ENCODE measurements around the gene DOK3. TPM values are rescaled to one million over a fixed set of nuclear protein-coding genes. Genes with fewer than 3 reads are reported as not detected.

DOK3 gene
- total RNA-seq, 1 donor from 2014 or later, result 5.7 TPM

DNA sequence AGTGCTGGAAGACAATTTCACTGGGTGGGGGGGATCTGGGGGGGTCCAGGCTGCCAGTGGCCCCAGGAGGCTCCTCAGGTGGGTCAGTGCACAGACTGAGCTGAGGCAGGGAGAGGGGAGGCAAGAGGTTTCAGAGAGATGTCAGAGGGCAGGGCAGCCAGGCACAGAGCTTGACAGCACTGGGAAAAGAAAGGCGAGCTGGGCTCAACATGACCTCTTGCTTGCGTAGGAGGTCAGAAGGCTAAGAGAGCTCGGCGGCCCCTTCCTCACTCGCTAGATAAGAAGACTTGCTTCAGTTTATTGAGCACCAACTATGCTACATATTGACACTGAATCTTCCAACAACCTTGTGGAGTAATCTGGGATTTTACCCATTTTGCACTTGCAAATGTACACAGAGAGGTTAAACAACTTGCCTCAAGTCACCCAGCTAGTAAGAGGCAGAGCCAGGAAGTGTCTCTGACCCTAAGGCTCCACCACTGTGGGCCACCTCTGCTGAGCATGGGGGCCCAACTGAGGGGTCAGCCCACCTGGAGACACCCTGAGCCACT lies 15.8 kb downstream of the DOK3 start:
- H3K9ac ChIP-seq (ENCODE audit: low read depth in 1 of 3, low read length in 3 of 3), result peak overlapping the region in 2 of 3 donors; percentile 7 to 97
- H3K4me1 ChIP-seq (ENCODE audit: control insufficient read depth in 3 of 3, insufficient read depth in 3 of 3, low read length in 3 of 3), result peaks cover 46 to 77% (median 63%) of the 10 kb centered on the region in 3 donors
- H3K27me3 ChIP-seq (ENCODE audit: control insufficient read depth in 3 of 3, insufficient read depth in 3 of 3, low read length in 3 of 3), result no peaks in the 10 kb centered on the region
- H3K36me3 ChIP-seq (ENCODE audit: control insufficient read depth in 3 of 3, insufficient read depth in 3 of 3, low read length in 3 of 3), result peaks cover 38 to 53% (median 49%) of the 10 kb centered on the region in 3 donors
- H3K4me3 ChIP-seq (ENCODE audit: low read length in 3 of 3), result no peak overlapping the region
- H3K27ac ChIP-seq (ENCODE audit: low read depth, low read length), result peak overlapping the region; percentile 99
- H3K9me3 ChIP-seq (ENCODE audit: control insufficient read depth in 3 of 3, low read length in 3 of 3), result no peaks in the 10 kb centered on the region

DNA sequence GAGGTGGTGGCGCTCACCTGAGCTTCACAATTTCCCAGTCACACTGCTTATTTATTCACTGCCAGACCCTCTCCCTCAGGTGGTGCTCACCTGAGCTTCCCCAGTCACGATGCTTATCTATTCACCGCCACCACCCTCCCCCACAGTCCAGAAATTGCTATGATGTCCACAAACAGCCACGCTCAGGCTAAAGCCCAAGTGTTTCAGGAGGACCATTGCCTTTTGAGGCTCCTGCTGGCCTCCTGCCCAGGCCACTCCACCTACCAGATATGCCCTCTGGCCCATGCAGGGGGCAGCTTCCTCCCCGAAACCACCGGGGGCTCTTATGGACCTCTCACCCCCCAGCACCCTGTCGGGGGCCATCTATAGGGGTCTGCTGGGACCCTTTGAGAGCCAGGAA lies 16.8 kb downstream of the DOK3 start:
- Histone ChIP-seq H3K4me1 (ENCODE audit: control insufficient read depth in 3 of 3, insufficient read depth in 3 of 3, low read length in 3 of 3) (peaks cover 46 to 67% (median 55%) of the 10 kb centered on the region in 3 donors), H3K27me3 (ENCODE audit: control insufficient read depth in 3 of 3, insufficient read depth in 3 of 3, low read length in 3 of 3) (no peaks in the 10 kb centered on the region), H3K4me3 (ENCODE audit: low read length in 3 of 3) (no peak overlapping the region), H3K27ac (ENCODE audit: low read depth, low read length) (peak overlapping the region; percentile 99), H3K9me3 (ENCODE audit: control insufficient read depth in 3 of 3, low read length in 3 of 3) (no peaks in the 10 kb centered on the region), H3K36me3 (ENCODE audit: control insufficient read depth in 3 of 3, insufficient read depth in 3 of 3, low read length in 3 of 3) (peaks cover 45 to 61% (median 57%) of the 10 kb centered on the region in 3 donors), H3K9ac (ENCODE audit: low read depth in 1 of 3, low read length in 3 of 3) (peak overlapping the region in 2 of 3 donors; percentile 8 to 97)

DNA sequence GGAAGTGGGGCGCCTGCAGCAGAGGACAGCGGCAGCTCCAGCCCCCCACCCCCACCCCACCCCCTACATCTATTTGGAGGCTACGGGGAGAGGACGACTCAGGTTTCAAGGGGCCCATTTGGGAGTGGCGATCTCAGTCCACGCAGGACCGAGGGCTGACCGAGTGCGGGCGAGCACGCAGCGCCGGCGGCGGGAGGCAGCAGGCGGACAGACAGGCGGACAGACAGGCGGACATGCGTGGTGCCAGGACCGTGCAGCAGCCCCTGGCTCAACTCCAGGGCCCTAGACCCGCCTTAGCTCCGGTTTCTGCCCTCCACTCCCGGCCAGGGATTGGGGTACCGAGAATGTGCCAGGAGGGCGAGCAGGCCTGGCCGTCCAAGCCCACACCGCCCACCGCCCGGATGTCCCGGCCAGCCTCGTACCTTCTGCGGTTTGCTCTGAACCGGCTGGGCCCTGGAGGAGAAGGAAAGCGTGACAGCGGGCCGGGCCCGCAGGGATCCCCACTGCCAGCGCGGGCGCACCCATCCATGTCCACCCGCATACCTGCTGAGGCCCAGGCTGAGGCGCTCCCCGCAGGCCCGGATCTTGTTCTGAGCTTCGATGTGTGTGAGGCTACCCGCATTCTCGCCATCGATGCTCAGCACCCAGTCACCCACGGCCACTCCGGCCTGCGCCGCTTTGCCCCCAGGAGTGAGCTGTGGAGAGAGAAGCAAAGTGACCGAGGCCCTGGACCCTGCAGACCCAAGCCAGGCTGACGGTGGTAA lies 17.5 kb downstream of the DOK3 start:
- Histone ChIP-seq H3K27ac (ENCODE audit: low read depth, low read length) (peak overlapping the region; percentile 99), H3K9me3 (ENCODE audit: control insufficient read depth in 3 of 3, low read length in 3 of 3) (no peaks in the 10 kb centered on the region), H3K27me3 (ENCODE audit: control insufficient read depth in 3 of 3, insufficient read depth in 3 of 3, low read length in 3 of 3) (no peaks in the 10 kb centered on the region), H3K4me1 (ENCODE audit: control insufficient read depth in 3 of 3, insufficient read depth in 3 of 3, low read length in 3 of 3) (peaks cover 46 to 64% (median 54%) of the 10 kb centered on the region in 3 donors), H3K36me3 (ENCODE audit: control insufficient read depth in 3 of 3, insufficient read depth in 3 of 3, low read length in 3 of 3) (peaks cover 52 to 67% (median 63%) of the 10 kb centered on the region in 3 donors), H3K9ac (ENCODE audit: low read depth in 1 of 3, low read length in 3 of 3) (peak overlapping the region in 2 of 3 donors; percentile 6 to 33), H3K4me3 (ENCODE audit: low read length in 3 of 3) (no peak overlapping the region)

DNA sequence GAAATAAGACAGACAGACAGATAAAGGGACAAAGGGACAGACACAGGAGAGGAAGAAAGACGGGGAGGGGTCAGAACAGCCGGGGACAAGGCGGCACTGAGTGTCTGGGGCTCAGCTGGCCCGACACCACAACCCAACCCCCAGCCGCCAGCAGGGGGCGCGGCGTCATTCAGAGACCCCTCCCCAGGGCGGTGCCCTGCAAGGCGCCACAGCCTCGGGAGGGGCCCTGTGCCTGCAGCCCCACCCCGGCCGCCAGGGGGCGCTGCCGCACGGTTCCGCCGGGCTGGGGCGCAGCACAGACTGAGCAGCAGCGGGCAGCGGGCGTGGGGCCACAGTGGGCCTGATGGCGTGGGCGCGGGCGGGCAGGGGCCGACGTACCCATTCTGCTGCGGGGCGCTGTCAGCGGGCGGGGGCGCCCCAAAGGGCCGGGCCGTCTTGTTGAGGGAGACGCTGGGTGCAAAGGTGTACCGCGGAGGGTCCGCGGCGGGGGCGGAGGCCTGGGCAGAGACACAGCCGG lies 18.1 kb downstream of the DOK3 start:
- Histone ChIP-seq H3K9me3 (ENCODE audit: control insufficient read depth in 3 of 3, low read length in 3 of 3) (no peaks in the 10 kb centered on the region), H3K36me3 (ENCODE audit: control insufficient read depth in 3 of 3, insufficient read depth in 3 of 3, low read length in 3 of 3) (peaks cover 53 to 69% (median 67%) of the 10 kb centered on the region in 3 donors), H3K27ac (ENCODE audit: low read depth, low read length) (no peak overlapping the region), H3K27me3 (ENCODE audit: control insufficient read depth in 3 of 3, insufficient read depth in 3 of 3, low read length in 3 of 3) (no peaks in the 10 kb centered on the region), H3K9ac (ENCODE audit: low read depth in 1 of 3, low read length in 3 of 3) (peak overlapping the region in 1 of 3 donors; percentile 16), H3K4me1 (ENCODE audit: control insufficient read depth in 3 of 3, insufficient read depth in 3 of 3, low read length in 3 of 3) (peaks cover 46 to 62% (median 53%) of the 10 kb centered on the region in 3 donors), H3K4me3 (ENCODE audit: low read length in 3 of 3) (no peak overlapping the region)

DNA sequence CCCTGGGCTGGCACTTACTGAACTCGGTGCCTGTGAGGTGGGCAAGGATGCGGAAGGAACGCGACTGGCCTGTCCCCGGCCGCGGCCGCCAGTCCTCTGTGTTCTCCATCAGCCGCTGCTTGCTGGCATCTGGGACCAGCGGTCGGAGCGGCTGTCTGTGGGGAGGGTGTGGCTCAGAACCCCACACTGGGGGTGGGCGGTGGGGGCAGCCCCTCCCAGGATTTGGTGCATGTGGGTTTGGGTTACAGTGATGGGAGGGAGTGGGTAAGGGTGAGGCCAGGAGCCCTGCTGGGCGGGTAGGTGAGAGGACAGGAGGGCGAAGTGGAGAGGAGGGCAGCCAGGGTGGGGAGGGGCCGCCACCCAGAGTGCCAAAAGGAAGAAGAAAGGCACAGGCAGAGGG lies 18.6 kb downstream of the DOK3 start:
- H3K9me3 ChIP-seq (ENCODE audit: control insufficient read depth in 3 of 3, low read length in 3 of 3), result no peaks in the 10 kb centered on the region
- peak overlapping the region in 1 of 3 donors; percentile 33 for H3K9ac ChIP-seq (ENCODE audit: low read depth in 1 of 3, low read length in 3 of 3)

DNA sequence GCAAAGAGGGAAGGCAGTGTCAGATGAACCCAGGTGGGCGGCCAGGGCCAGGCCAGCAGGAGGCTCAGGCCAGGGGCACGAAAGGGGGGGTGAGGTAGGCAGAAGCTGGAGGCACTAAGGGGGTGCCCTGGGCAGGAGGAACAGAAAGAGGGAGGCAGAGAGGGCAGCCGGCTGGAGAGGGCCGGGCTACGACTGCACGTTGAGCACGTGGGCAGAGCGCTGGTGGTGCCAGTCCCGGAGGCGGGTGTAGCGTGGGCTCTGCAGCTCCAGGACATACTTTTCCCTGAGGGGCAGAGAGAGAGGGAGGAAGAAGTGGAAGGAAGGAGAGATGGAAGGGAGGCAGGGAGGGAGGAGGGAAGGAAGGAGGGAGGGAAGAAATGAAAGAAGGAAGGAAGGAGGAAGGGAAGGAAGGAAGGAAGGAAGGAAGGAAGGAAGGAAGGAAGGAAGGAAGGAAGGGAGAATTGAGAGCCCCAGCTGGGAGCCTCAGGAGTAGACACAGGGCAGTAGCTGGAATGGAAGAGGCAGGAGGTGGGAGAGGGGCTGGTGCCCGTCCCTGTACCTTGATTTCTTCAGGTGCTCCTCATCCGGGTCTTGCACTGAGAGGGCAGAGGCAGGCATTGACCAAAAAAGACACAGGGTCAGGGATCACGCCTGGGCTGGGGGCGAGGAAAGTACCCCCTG lies 19.2 kb downstream of the DOK3 start:
- H3K27me3 ChIP-seq (ENCODE audit: control insufficient read depth in 3 of 3, insufficient read depth in 3 of 3, low read length in 3 of 3), result no peaks in the 10 kb centered on the region

More for the DNA sequence above, 18.6 kb downstream of the DOK3 start:
- Histone ChIP-seq H3K27ac (ENCODE audit: low read depth, low read length) (no peak overlapping the region), H3K27me3 (ENCODE audit: control insufficient read depth in 3 of 3, insufficient read depth in 3 of 3, low read length in 3 of 3) (no peaks in the 10 kb centered on the region), H3K4me3 (ENCODE audit: low read length in 3 of 3) (no peak overlapping the region), H3K4me1 (ENCODE audit: control insufficient read depth in 3 of 3, insufficient read depth in 3 of 3, low read length in 3 of 3) (peaks cover 46 to 62% (median 51%) of the 10 kb centered on the region in 3 donors), H3K36me3 (ENCODE audit: control insufficient read depth in 3 of 3, insufficient read depth in 3 of 3, low read length in 3 of 3) (peaks cover 57 to 71% (median 70%) of the 10 kb centered on the region in 3 donors)

DNA sequence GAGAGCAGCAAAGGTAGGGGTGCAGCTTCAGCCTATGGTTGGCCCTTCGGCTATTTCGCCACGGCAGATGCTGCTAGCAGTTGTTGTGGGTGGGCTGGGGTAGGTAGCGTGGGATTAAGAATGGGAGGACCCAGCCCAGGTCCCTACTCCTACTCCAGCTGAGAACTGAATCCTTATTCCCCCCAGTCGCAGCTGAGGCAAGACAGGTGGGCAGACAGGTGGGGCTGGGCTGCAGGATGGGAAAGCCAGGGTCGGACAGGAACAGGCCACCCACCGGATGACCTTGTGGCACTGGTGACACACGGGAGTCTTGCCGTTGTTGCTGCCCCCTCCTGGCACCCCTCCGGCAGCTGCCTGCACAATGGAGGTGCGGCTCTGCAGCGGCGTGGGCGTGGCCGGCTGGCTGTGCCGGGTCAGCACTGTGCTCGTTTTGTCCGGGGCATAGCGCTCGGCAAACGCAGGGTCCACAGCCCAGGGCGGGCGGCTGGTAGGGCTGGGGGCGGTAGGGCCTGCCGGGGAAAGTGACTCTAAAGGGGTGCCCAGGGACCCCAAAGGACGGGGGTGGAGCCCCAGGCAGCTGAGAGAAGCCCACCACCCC lies 20.4 kb downstream of the DOK3 start:
- Histone ChIP-seq H3K4me1 (ENCODE audit: control insufficient read depth in 3 of 3, insufficient read depth in 3 of 3, low read length in 3 of 3) (peaks cover 42 to 60% (median 51%) of the 10 kb centered on the region in 3 donors), H3K27me3 (ENCODE audit: control insufficient read depth in 3 of 3, insufficient read depth in 3 of 3, low read length in 3 of 3) (no peaks in the 10 kb centered on the region), H3K9me3 (ENCODE audit: control insufficient read depth in 3 of 3, low read length in 3 of 3) (no peaks in the 10 kb centered on the region), H3K9ac (ENCODE audit: low read depth in 1 of 3, low read length in 3 of 3) (no peak overlapping the region), H3K36me3 (ENCODE audit: control insufficient read depth in 3 of 3, insufficient read depth in 3 of 3, low read length in 3 of 3) (peaks cover 62 to 68% (median 63%) of the 10 kb centered on the region in 3 donors), H3K4me3 (ENCODE audit: low read length in 3 of 3) (no peak overlapping the region), H3K27ac (ENCODE audit: low read depth, low read length) (no peak overlapping the region)

More for the DNA sequence above, 19.2 kb downstream of the DOK3 start:
- Histone ChIP-seq H3K36me3 (ENCODE audit: control insufficient read depth in 3 of 3, insufficient read depth in 3 of 3, low read length in 3 of 3) (peaks cover 60 to 65% (median 65%) of the 10 kb centered on the region in 3 donors), H3K27ac (ENCODE audit: low read depth, low read length) (no peak overlapping the region), H3K9ac (ENCODE audit: low read depth in 1 of 3, low read length in 3 of 3) (peak overlapping the region in 1 of 3 donors; percentile 33), H3K4me3 (ENCODE audit: low read length in 3 of 3) (no peak overlapping the region), H3K9me3 (ENCODE audit: control insufficient read depth in 3 of 3, low read length in 3 of 3) (no peaks in the 10 kb centered on the region), H3K4me1 (ENCODE audit: control insufficient read depth in 3 of 3, insufficient read depth in 3 of 3, low read length in 3 of 3) (peaks cover 44 to 60% (median 51%) of the 10 kb centered on the region in 3 donors)

DNA sequence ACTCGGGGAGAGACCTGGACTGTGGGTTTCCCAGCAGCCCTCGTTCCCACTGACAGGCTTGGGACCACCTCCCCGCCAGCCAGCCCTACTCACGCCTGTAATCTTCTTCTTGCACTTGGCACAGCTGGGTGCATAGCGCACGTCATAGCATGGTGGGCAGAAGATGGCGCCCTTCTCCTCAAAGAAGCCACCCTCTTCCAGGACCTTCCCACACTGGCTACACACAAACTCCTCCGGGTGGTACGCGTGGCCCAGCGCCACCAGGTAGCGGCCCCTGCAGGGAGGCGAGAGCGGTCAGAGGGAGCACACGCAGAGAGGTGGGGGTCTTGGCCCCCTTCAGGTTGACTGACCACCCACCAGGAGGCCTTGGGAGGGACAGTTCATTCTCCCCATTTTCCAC lies 21.7 kb downstream of the DOK3 start:
- peaks cover 58 to 70% (median 66%) of the 10 kb centered on the region in 3 donors for H3K36me3 ChIP-seq (ENCODE audit: control insufficient read depth in 3 of 3, insufficient read depth in 3 of 3, low read length in 3 of 3)
- no peaks in the 10 kb centered on the region for H3K27me3 ChIP-seq (ENCODE audit: control insufficient read depth in 3 of 3, insufficient read depth in 3 of 3, low read length in 3 of 3)
- H3K4me1 ChIP-seq (ENCODE audit: control insufficient read depth in 3 of 3, insufficient read depth in 3 of 3, low read length in 3 of 3), result peaks cover 36 to 55% (median 49%) of the 10 kb centered on the region in 3 donors
- no peak overlapping the region for H3K4me3 ChIP-seq (ENCODE audit: low read length in 3 of 3)
- no peak overlapping the region for H3K27ac ChIP-seq (ENCODE audit: low read depth, low read length)
- no peak overlapping the region for H3K9ac ChIP-seq (ENCODE audit: low read depth in 1 of 3, low read length in 3 of 3)
- no peaks in the 10 kb centered on the region for H3K9me3 ChIP-seq (ENCODE audit: control insufficient read depth in 3 of 3, low read length in 3 of 3)

DNA sequence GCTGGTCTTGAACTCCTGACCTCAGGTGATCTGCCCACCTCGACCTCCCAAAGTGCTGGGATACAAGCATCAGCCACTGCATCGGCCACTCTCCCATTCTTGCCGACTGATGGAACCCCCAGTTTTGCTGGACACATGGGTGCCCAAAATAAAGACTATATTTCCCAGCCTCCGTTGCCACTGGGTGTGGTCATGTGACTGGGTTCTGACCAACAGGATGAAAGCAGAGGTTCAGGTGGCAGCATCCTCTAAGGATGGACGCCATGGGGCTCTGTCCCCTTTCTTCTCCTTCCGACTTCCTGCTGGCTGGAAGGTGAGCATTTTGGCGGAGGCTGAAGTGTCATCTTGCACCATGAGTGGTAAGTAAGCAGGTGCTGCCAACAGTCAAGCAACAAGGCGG lies 22.5 kb downstream of the DOK3 start:
- peaks cover 50 to 63% (median 59%) of the 10 kb centered on the region in 3 donors for H3K36me3 ChIP-seq (ENCODE audit: control insufficient read depth in 3 of 3, insufficient read depth in 3 of 3, low read length in 3 of 3)
- no peaks in the 10 kb centered on the region for H3K9me3 ChIP-seq (ENCODE audit: control insufficient read depth in 3 of 3, low read length in 3 of 3)
- no peaks in the 10 kb centered on the region for H3K27me3 ChIP-seq (ENCODE audit: control insufficient read depth in 3 of 3, insufficient read depth in 3 of 3, low read length in 3 of 3)
- H3K4me1 ChIP-seq (ENCODE audit: control insufficient read depth in 3 of 3, insufficient read depth in 3 of 3, low read length in 3 of 3), result peaks cover 28 to 47% (median 41%) of the 10 kb centered on the region in 3 donors
- no peak overlapping the region for H3K9ac ChIP-seq (ENCODE audit: low read depth in 1 of 3, low read length in 3 of 3)
- no peak overlapping the region for H3K27ac ChIP-seq (ENCODE audit: low read depth, low read length)
- no peak overlapping the region for H3K4me3 ChIP-seq (ENCODE audit: low read length in 3 of 3)
